T-helper 22 cell (primary cell): ENCODE results near the gene ATG13.
"Not testable (repeated sequence)": the region's sequence is repeated elsewhere in the genome, so short reads cannot be mapped to it uniquely, and the experiment has no call there.

Experiments
- DNase-seq: peaks from one replicate; pipeline ENCODE4 v3.0.0-alpha.2; 2020; ENCODE audit warnings: low read depth

Gene ATG13

GRCh38 chr11:46643986-46644385, 26.6 kb downstream of the ATG13 start:
- DNase-seq: no peak

- DNase-seq: no peak
Observed at GRCh38 chr11:46649180-46649738, 31.9 kb downstream of the ATG13 start.

- DNase-seq: no peak
Observed at GRCh38 chr11:46655631-46656030, 38.3 kb downstream of the ATG13 start.

GRCh38 chr11:46657186-46657585, 39.8 kb downstream of the ATG13 start:
- DNase-seq: no peak

GRCh38 chr11:46658259-46658658, 40.9 kb downstream of the ATG13 start:
- no peak for DNase-seq

GRCh38 chr11:46659908-46660307, 42.6 kb downstream of the ATG13 start:
- no peak for DNase-seq

- no peak for DNase-seq
Observed at GRCh38 chr11:46661836-46662235, 44.5 kb downstream of the ATG13 start.

GRCh38 chr11:46662366-46662765, 45.0 kb downstream of the ATG13 start:
- DNase-seq: no peak

- no peak for DNase-seq
Observed at GRCh38 chr11:46663277-46663940, 46.1 kb downstream of the ATG13 start.

- DNase-seq: no peak
Observed at GRCh38 chr11:46664612-46665011, 47.3 kb downstream of the ATG13 start.

GRCh38 chr11:46665356-46665755, 48.0 kb downstream of the ATG13 start:
- DNase-seq: no peak

- no peak for DNase-seq
Observed at GRCh38 chr11:46666516-46666915, 49.2 kb downstream of the ATG13 start.

GRCh38 chr11:46667043-46667481, 49.7 kb downstream of the ATG13 start:
- no peak for DNase-seq

GRCh38 chr11:46668480-46669085, 51.2 kb downstream of the ATG13 start:
- DNase-seq: no peak

- DNase-seq: no peak
Observed at GRCh38 chr11:46669711-46670139, 52.4 kb downstream of the ATG13 start.

- not testable (repeated sequence) for DNase-seq
Observed at GRCh38 chr11:46670521-46670920, 53.2 kb downstream of the ATG13 start.

GRCh38 chr11:46671958-46672315, 54.6 kb downstream of the ATG13 start:
- no peak for DNase-seq

- DNase-seq: no peak
Observed at GRCh38 chr11:46672381-46672839, 55.1 kb downstream of the ATG13 start.

GRCh38 chr11:46673713-46674462, 56.5 kb downstream of the ATG13 start:
- no peak for DNase-seq

- DNase-seq: no peak
Observed at GRCh38 chr11:46674463-46675287, 57.3 kb downstream of the ATG13 start.

GRCh38 chr11:46675288-46675851, 58.0 kb downstream of the ATG13 start:
- DNase-seq: no peak

- DNase-seq: no peak
Observed at GRCh38 chr11:46675949-46676348, 58.6 kb downstream of the ATG13 start.
